NT2/D1 (cell line): Measurements from ENCODE around the gene CAMTA1.

ENCODE experiments used
- DNase-seq: peaks from one replicate; pipeline ENCODE4 v3.0.0-alpha.2; 2011; ENCODE audit warnings: low read depth, low spot score
- H3K27me3 ChIP-seq: 2 replicates; pipeline ENCODE4 v1.6.0; 2011; ENCODE audit warnings: mild to moderate bottlenecking; ENCODE audit not compliant: insufficient read length, insufficient read depth
- H3K36me3 ChIP-seq: 2 replicates; pipeline ENCODE4 v1.6.1; 2011; ENCODE audit warnings: mild to moderate bottlenecking, low read length, mixed read lengths; ENCODE audit not compliant: insufficient read depth, insufficient read length
- H3K4me1 ChIP-seq: 2 replicates; pipeline ENCODE4 v1.5.1; 2011; ENCODE audit not compliant: insufficient read depth, insufficient read length
- H3K4me3 ChIP-seq: 2 replicates; pipeline ENCODE4 v1.5.1; 2011; ENCODE audit warnings: low read depth; ENCODE audit not compliant: insufficient read length
- H3K9ac ChIP-seq: 2 replicates; pipeline ENCODE4 v1.6.0; 2011; ENCODE audit warnings: low read depth; ENCODE audit not compliant: insufficient read length
- H3K9me3 ChIP-seq: 2 replicates; pipeline ENCODE4 v1.5.1; 2011; ENCODE audit warnings: mild to moderate bottlenecking, low read length; ENCODE audit not compliant: insufficient read depth
- SUZ12 ChIP-seq: IDR thresholded peaks from 2 replicates; pipeline ENCODE4 v1.6.1; 2011; ENCODE audit not compliant: insufficient read length, insufficient read depth; ENCODE audit errors: extremely low read depth
- YY1 ChIP-seq: IDR thresholded peaks from 2 replicates; pipeline ENCODE4 v1.6.1; 2011; ENCODE audit not compliant: insufficient read length, insufficient read depth
- ZNF274 ChIP-seq: IDR thresholded peaks from 2 replicates; pipeline ENCODE4 v1.6.1; 2011; ENCODE audit warnings: mild to moderate bottlenecking, low read depth, low read length

The CAMTA1 gene

DNA sequence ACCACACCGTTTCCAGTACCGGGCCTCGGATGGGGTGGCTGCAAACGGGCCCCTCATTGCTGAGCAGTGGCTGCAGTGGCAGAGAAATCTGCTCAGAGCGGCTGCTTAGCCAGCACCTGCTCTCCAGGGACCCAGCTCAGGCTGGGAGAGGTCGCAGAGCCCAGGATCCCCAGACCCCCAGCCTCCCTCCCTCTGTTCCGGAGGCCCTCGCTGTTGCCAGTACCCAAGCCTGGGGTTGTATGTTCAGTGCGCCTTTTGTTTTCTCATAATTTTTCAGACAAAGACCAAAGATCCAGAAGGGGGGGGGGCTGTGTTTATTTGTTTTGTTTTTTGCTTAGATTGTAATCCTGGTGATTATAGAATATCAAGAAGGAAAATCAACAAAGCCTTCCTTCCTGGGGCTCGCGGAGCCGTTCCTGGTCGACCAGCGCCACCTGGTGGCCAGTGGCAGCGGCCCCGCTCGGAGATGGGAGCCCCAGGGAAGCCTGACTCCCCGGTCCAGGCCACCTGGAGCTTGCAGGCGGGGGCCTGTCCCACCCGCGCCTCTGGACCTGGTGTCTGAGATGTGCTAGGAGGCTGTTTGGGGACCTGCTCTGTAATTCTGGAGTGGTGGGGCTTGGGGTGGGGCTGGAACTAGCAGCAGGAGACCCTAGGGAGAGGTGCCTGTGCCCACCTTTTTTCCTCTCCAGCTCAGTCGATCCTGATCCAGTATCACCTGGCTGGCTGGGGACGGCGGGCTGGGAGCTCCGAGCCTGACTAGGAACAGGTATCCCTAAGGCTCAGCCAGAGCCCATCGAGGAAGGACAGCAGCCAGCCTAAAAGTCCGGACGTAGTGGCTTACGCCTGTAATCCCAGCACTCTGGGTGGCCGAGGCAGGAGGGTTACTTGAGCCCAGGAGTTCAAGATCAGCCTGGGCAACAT lies 862.0 kb downstream of the CAMTA1 start:
- no peak for DNase-seq

DNA sequence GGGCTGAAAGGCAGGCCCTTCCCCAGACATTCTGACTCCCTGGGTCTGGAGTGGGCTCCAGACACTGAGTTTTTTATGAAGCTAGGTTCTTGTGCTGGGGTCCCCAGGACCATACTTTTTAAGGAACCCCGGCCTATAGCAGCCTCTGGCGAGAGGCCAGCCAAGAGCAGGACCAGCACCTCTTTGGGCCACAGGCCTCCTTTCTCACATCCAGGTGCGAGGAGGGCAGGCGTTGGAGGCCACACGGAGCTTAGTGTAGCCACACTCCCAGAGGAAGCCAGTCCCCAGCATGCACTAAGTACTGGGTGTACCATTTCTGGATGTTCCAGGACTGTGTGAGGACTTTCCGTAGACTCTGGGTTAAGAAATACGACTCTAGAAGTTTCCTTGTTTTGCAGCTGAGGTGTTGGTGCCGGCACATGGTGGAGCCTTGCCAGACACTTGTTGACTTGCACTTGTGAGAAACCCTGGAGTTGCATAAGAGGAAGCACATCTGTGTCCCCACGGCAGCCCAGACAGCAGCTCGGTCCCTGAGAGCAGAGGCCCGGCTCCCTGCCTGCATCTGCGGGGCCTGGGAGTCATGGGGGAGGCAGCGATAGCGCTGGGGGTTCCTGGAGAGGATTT lies 863.6 kb downstream of the CAMTA1 start:
- Histone ChIP-seq H3K4me1 (peaks cover 2% of the 10 kb centered on the region), H3K27me3 (no peaks in the 10 kb centered on the region), H3K9ac (no peak overlapping the region), H3K4me3 (no peak overlapping the region), H3K9me3 (no peaks in the 10 kb centered on the region), H3K36me3 (no peaks in the 10 kb centered on the region)
- no peak for DNase-seq
- TF ChIP-seq YY1, result no peak
- no peak for TF ChIP-seq ZNF274
- no peak for TF ChIP-seq SUZ12

More for the DNA sequence above, 862.0 kb downstream of the CAMTA1 start:
- H3K36me3 ChIP-seq, result no peaks in the 10 kb centered on the region
- H3K4me3 ChIP-seq, result no peak overlapping the region
- H3K27me3 ChIP-seq, result no peaks in the 10 kb centered on the region
- no peak overlapping the region for H3K9ac ChIP-seq
- peaks cover 4% of the 10 kb centered on the region for H3K4me1 ChIP-seq
- H3K9me3 ChIP-seq, result no peaks in the 10 kb centered on the region
- TF ChIP-seq ZNF274 (no peak), SUZ12 (no peak), YY1 (no peak)

DNA sequence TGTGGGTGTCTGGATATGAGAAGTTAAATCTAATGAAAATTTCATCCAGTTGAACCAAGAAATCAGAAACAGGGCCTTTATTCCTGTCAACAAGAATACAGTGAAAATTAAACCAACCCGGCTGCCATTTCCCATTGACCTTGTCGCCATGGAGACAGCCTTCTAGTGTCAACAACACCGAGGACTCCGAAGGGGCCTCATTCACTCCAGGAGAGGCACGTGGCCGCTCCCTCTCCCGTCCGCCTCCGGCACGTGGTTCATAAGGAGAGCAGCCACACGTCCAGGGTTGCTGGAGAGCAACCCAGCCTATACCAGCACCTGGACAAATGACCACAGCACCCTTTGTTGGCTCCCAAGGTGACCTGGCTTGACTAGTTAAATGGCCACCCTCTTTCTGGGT lies 865.5 kb downstream of the CAMTA1 start:
- Histone ChIP-seq H3K4me3 (no peak overlapping the region), H3K36me3 (no peaks in the 10 kb centered on the region), H3K9ac (no peak overlapping the region), H3K27me3 (no peaks in the 10 kb centered on the region), H3K4me1 (peaks cover 2% of the 10 kb centered on the region), H3K9me3 (no peaks in the 10 kb centered on the region)
- TF ChIP-seq YY1 (no peak), SUZ12 (no peak), ZNF274 (no peak)
- no peak for DNase-seq

DNA sequence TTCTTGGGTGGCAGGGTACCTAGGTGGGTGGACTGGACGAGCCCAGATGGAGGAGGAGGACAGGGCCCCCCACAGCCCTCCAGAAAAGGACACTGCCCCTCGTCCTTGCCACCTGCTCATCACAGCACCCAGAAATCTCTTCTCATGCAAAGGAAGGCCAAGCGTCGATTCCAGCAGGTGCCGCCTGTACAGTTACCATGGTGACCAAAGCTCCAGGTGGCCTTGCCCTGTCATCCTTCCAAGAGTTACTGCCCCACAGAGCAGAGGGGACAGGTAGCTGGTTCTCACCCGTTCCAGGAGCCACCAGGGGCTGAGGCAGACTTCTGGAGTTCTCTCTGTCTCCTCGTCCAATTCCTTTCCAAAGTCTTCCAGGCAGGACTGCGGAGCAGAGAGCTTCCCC lies 865.9 kb downstream of the CAMTA1 start:
- Histone ChIP-seq H3K4me1 (peaks cover 2% of the 10 kb centered on the region), H3K4me3 (no peak overlapping the region), H3K9ac (no peak overlapping the region), H3K9me3 (no peaks in the 10 kb centered on the region), H3K36me3 (no peaks in the 10 kb centered on the region), H3K27me3 (no peaks in the 10 kb centered on the region)
- TF ChIP-seq YY1, result no peak
- no peak for TF ChIP-seq SUZ12
- no peak for TF ChIP-seq ZNF274
- no peak for DNase-seq

DNA sequence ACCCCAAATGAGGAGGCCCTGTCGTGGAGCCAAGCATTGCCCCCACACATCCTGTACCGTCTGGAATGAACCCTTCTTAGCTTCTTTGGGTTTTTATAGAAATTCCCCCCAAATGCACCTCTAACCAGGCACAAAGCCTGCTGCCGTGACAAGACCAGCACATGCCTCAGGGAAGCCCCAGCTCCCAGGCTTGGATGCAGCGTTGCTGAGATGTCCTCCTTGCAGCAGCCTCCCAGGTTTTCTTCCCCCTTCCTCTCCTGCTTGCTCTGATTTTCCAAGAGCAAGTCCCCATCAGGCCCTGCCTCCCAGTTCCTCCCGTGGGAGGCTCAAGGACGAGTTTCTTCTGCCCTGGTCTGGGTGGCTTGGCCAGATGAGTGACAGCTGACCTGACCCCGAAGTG lies 866.8 kb downstream of the CAMTA1 start:
- H3K9me3 ChIP-seq, result no peaks in the 10 kb centered on the region
- H3K36me3 ChIP-seq, result no peaks in the 10 kb centered on the region
- no peak overlapping the region for H3K9ac ChIP-seq
- no peaks in the 10 kb centered on the region for H3K27me3 ChIP-seq
- no peak for DNase-seq
- H3K4me3 ChIP-seq, result no peak overlapping the region
- peaks cover 2% of the 10 kb centered on the region for H3K4me1 ChIP-seq
- TF ChIP-seq ZNF274, result no peak
- no peak for TF ChIP-seq SUZ12
- TF ChIP-seq YY1, result no peak

DNA sequence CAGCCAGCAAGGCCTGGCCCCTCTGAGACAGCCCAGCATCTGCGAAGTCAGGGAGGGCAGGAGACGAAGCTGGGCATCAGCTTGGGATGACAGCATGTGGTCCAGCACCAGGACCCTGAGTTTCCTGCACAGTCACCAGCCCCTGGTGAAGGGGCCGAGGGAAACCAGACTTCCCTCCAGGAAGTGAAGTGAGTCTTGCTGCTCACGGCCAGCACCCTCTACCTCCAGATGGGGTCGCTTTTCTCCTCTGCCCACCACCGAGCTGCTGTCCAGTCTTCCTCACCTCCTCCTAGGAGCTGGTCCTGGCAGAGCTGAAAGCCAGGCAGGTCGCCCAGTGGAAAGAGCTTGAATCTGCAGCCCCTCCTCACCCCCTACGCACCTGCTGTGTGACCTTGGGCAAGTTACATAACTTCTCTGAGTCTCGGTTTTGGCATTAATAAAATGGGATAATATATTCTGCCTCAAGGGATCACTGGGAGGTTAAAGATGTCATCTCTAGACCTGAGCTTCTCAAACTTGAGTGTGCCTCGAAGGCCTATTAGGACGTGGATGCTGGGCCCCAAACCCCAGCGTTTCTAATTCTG lies 867.4 kb downstream of the CAMTA1 start:
- Histone ChIP-seq H3K36me3 (no peaks in the 10 kb centered on the region), H3K4me3 (no peak overlapping the region), H3K27me3 (no peaks in the 10 kb centered on the region), H3K9ac (no peak overlapping the region), H3K9me3 (no peaks in the 10 kb centered on the region), H3K4me1 (peaks cover 2% of the 10 kb centered on the region)
- TF ChIP-seq ZNF274 (no peak), YY1 (no peak), SUZ12 (no peak)
- no peak for DNase-seq

- DNase-seq, result no peak
- Histone ChIP-seq H3K9me3 (0 out of 2 replicates have a peak, but pooled peaks cover 7% of the 10 kb centered on the region), H3K4me3 (no peak overlapping the region), H3K36me3 (no peaks in the 10 kb centered on the region), H3K27me3 (no peaks in the 10 kb centered on the region), H3K9ac (no peak overlapping the region), H3K4me1 (peaks cover 2% of the 10 kb centered on the region)
- TF ChIP-seq SUZ12 (no peak), ZNF274 (no peak), YY1 (no peak)
These were observed 869.5 kb downstream of the CAMTA1 start for GRCh38 chr1:7654725-7655124.
